Activated CD4-positive, alpha-beta T cell treated with anti-CD3 and anti-CD28 coated beads for 36 hours (primary cell): Measurements from ENCODE around the gene COTL1. TPM values are rescaled to one million over a fixed set of nuclear protein-coding genes. Genes with fewer than 3 reads are reported as not detected.
"Not testable (repeated sequence)": the region's sequence is repeated elsewhere in the genome, so short reads cannot be mapped to it uniquely, and the experiment has no call there.

Experiments used
- ATAC-seq: fragments of 200-7000 bp; cut with Tn5 transposase; one replicate; pipeline ENCODE4 v1.10.0; 2021; ENCODE audit warnings: mild to moderate bottlenecking, moderate library complexity
- CTCF ChIA-PET: fragments of 350-600 bp; sonication (Branson Sonifier 250); formaldehyde crosslinking; loops from one replicate; lab custom pipeline; 2021; ENCODE audit warnings: antibody characterized with exemption; lab: Charles Lee
- POLR2A ChIA-PET: fragments of 350-600 bp; sonication (Branson Sonifier 250); formaldehyde crosslinking; loops from one replicate; lab custom pipeline; 2021; ENCODE audit warnings: antibody characterized with exemption, inconsistent platforms; lab: Charles Lee
- DNase-seq: peaks from one replicate; pipeline ENCODE4 v3.0.0-alpha.2; 2020
- H3K27ac Mint-ChIP-seq: one replicate; pipeline ENCODE4 v1.8.0; 2021; ENCODE audit warnings: mixed read lengths
- H3K27me3 Mint-ChIP-seq: one replicate; pipeline ENCODE4 v1.8.0; 2021; ENCODE audit warnings: mixed read lengths
- H3K36me3 Mint-ChIP-seq: one replicate; pipeline ENCODE4 v1.8.0; 2021; ENCODE audit warnings: low read depth, mixed read lengths
- H3K4me1 Mint-ChIP-seq: one replicate; pipeline ENCODE4 v1.8.0; 2021; ENCODE audit warnings: mixed read lengths
- H3K4me3 Mint-ChIP-seq: one replicate; pipeline ENCODE4 v1.8.0; 2021; ENCODE audit warnings: mild to moderate bottlenecking, moderate library complexity, mixed read lengths
- H3K9me3 Mint-ChIP-seq: one replicate; pipeline ENCODE4 v1.8.0; 2021; ENCODE audit warnings: low read depth, mixed read lengths
- intact Hi-C, 2 experiments: fragments of 100-400 bp; cut with DNase I in 1 of 2; cut with micrococcal nuclease in 1 of 2; formaldehyde crosslinking; loops; one replicate each; pipeline versions ENCODE4 v1.14.2 to v1.15.1; 2022 to 2024; cut with DNase I, micrococcal nuclease
- total RNA-seq, 2 experiments: library from RNA; stranded (reverse); gene quantifications; one replicate each; pipeline ENCODE4 v1.2.3, GENCODE V29; 2021

Gene COTL1
- total RNA-seq, 2 experiments from 2014 or later = 353 to 384 TPM

DNA sequence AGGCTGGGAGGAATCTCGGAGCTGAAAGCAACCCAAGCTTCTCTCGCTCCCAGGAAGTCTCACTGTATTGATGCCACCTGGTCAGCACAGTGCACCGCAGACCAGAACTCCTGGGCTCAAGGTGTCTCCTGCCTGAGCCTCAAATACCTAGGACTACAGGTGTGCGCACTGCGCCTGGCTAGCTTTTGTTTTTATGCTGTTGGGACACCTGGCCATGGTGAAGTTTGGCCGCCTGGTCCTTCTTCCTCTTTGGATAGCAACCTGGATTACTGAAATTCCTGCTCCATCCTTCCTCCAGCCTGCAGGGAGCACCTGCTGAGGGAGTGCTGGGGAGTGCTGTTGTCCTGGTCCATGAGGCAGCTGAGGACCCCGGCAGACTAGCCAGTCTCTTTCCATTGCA, 56.6 kb downstream of the COTL1 start:
- no peak for ATAC-seq
- intact Hi-C loops = no loop called here
- no peaks in the 10 kb centered on the region for H3K27me3 Mint-ChIP-seq
- H3K27ac Mint-ChIP-seq = no peak overlapping the region
- H3K36me3 Mint-ChIP-seq = peaks cover 20% of the 10 kb centered on the region
- CTCF ChIA-PET = interaction anchor here (0.8 kb wide), 1 partner anchor 24 kb away, joined by 3 read pairs; no protein-coding TSS in a partner anchor
- no peaks in the 10 kb centered on the region for H3K4me1 Mint-ChIP-seq
- no peaks in the 10 kb centered on the region for H3K9me3 Mint-ChIP-seq
- no peak overlapping the region for H3K4me3 Mint-ChIP-seq
- POLR2A ChIA-PET = no interaction called here
- DNase-seq = no peak

DNA sequence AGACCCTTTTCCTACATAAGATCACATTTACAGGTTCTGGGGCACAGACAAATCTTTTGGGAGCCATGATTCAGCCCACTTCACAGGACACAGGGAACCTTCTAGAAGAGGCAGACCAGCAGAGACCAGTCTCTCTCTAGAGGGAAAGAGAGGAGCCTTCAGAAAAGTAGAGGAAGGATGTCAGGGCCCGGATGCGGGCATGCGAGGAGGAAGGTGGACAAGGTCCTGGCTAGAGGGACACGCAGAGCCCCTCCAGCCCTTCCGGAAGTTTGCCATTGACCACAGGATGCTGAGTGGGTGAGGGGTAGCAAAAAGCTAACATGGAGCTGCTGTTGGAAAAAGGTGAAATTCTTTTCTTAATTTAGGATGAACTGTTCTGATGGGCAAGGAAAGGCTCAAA, 57.6 kb downstream of the COTL1 start:
- ChIA-PET POLR2A (no interaction called here), CTCF (no interaction called here)
- intact Hi-C loops = no loop called here
- Mint-ChIP-seq H3K36me3 (peaks cover 10% of the 10 kb centered on the region), H3K27me3 (no peaks in the 10 kb centered on the region), H3K4me1 (peaks cover 3% of the 10 kb centered on the region), H3K27ac (peak overlapping the region; percentile 24), H3K4me3 (no peak overlapping the region), H3K9me3 (no peaks in the 10 kb centered on the region)
- DNase-seq = no peak
- no peak for ATAC-seq

DNA sequence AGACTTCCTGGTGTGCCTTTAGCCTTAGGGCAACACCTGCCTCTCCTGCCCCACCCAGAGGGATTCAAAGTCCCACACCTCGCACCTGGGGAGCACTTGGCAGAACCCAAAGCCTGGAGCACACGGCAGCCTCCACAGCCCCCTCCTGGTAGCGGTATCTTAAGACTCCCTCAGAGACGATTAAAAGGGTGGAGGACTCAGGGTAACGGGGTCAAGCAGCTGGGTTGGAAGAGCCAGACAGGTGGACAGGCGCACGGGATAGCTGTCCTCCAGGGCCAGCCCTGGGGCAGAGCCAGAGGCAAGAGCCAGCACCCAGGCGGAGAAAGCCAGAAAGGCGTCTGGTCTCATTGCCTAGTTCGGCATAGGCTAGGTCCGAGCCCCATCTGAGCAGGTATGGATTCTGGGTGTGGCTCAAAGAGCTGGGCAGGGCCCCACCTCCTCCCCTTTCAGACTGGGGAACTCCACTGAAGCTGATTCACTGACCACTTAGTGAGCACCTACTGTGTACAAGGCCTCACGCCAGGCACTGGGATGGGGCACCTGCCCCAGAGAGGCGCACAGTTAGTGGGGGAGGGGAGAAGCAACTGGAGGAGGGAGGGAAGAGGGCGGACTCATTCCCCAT, 58.5 kb downstream of the COTL1 start:
- no peak for DNase-seq
- CTCF ChIA-PET = interaction anchor here (0.5 to 1.4 kb wide), 2 partner anchors 20 to 70 kb away, joined by 3 to 4 read pairs; no protein-coding TSS in a partner anchor
- H3K4me3 Mint-ChIP-seq = no peak overlapping the region
- H3K27me3 Mint-ChIP-seq = no peaks in the 10 kb centered on the region
- no peak for ATAC-seq
- POLR2A ChIA-PET = no interaction called here
- peaks cover 8% of the 10 kb centered on the region for H3K36me3 Mint-ChIP-seq
- peaks cover 3% of the 10 kb centered on the region for H3K4me1 Mint-ChIP-seq
- intact Hi-C loops = no loop called here
- H3K9me3 Mint-ChIP-seq = no peaks in the 10 kb centered on the region
- no peak overlapping the region for H3K27ac Mint-ChIP-seq

DNA sequence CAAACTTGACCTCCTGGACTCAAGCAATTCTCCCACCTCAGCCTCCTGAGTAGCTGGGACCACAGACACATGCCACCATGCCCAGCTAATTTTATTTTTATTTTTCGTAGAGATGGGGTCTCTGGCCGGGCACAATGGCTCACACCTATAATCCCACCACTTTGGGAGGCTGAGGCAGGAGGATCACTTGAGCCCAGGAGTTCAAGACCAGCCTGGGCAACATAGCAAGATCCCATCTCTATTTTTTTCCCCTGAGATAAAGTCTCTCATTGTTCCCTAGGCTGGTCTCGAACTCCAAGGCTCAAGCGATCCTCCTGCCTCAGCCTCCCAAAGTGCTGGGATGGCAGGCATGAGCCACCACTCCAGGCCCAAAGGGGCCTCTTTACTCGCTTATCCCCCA, 59.0 kb downstream of the COTL1 start:
- H3K36me3 Mint-ChIP-seq, ATAC-seq, H3K4me3 Mint-ChIP-seq, H3K27ac Mint-ChIP-seq, DNase-seq, H3K27me3 Mint-ChIP-seq, H3K9me3 Mint-ChIP-seq, H3K4me1 Mint-ChIP-seq, POLR2A ChIA-PET, intact Hi-C loops: not testable (repeated sequence)
- CTCF ChIA-PET = interaction anchor here (1.4 kb wide), 1 partner anchor 71 kb away, joined by 4 read pairs; no protein-coding TSS in a partner anchor

DNA sequence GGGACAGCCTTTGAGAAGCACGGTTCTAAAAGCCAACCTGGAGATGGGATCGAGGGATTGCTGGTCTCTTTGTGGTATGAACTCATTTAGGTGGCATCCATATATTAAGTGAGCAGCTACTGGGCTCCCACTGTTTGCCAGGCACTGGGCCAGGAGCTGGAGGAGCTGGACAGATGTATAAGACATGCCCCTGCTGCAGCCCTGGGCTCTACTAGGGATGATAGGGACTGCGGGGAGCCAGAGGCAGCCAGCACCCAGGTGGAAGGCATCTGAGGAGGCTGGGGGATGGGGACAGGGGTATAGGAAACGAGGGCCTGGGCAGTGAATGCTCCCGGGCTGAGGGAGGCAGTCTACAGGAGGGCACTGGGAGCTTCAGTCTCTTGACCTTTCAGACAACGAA, 60.4 kb downstream of the COTL1 start:
- DNase-seq (no peak), ATAC-seq (no peak)
- Mint-ChIP-seq H3K9me3 (no peaks in the 10 kb centered on the region), H3K4me1 (peaks cover 3% of the 10 kb centered on the region), H3K27ac (no peak overlapping the region), H3K36me3 (no peaks in the 10 kb centered on the region), H3K4me3 (no peak overlapping the region), H3K27me3 (no peaks in the 10 kb centered on the region)
- ChIA-PET CTCF (interaction anchor here (1.2 kb wide), 1 partner anchor 12 kb away, joined by 4 read pairs; no protein-coding TSS in a partner anchor), POLR2A (no interaction called here)
- intact Hi-C loops = no loop called here

DNA sequence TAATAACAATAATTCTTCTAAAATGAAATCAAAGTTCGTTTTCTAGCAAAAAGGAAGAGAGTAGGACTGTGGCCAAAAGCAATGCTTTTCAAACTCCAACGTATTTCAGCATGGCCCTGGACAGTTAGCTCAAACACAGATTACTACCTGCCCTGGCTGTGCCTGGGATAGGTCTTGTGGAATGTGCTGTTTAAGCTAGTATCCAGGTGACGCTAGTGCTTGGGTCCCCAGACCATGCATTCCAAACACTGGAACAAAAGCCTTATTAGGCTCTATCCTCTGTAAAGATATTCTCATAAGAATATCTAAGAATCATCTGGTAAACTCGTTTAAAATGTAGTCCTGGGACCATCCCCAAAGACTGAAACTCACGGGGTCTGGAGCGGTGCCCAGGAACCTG, 60.8 kb downstream of the COTL1 start:
- CTCF ChIA-PET = interaction anchor here (1.2 kb wide), 1 partner anchor 12 kb away, joined by 4 read pairs; no protein-coding TSS in a partner anchor
- H3K27me3 Mint-ChIP-seq = no peaks in the 10 kb centered on the region
- intact Hi-C loops = no loop called here
- DNase-seq (no peak), ATAC-seq (no peak)
- H3K36me3 Mint-ChIP-seq = no peaks in the 10 kb centered on the region
- H3K9me3 Mint-ChIP-seq = no peaks in the 10 kb centered on the region
- no peak overlapping the region for H3K4me3 Mint-ChIP-seq
- POLR2A ChIA-PET = no interaction called here
- no peak overlapping the region for H3K27ac Mint-ChIP-seq
- H3K4me1 Mint-ChIP-seq = peaks cover 3% of the 10 kb centered on the region

DNA sequence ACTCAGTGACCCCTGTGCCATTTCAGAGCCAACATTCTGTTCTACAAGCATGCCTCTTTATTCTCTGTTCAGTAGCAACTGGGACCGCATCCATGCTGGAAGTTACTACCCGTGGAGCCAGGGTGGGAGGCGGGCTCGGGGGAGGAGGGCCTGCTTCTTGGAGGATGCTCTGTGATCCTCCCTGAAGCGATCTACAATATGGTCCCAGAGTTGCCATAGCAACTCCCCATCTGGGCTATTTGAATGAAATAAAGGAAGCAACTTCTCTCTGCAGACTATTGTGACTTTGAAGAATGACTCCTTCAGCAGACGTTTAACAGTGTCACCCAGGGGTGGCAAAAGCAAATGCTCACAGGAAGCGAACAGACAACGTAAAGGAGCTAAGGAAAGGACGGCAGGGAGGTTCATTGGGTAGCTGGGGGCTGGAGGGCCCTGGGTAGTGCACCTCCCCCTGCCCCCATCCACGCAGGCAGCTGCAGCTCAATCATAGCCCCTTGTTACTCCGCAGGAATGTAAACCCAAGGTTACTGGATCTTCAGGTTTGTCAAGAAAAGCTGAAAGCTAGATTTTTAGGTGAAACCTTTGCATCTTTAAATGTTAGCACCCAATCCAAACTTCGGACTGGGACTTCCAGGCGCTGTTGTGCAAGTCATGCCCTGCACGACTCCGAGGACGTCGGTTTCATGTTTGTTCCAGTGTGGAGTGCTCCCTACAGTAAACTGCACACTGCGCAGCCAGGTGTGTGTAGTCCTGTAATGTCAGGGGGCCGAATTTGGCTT, 62.3 kb downstream of the COTL1 start:
- no peaks in the 10 kb centered on the region for H3K36me3 Mint-ChIP-seq
- POLR2A ChIA-PET = no interaction called here
- H3K4me3 Mint-ChIP-seq = no peak overlapping the region
- intact Hi-C loops = no loop called here
- no peak for DNase-seq
- no peak overlapping the region for H3K27ac Mint-ChIP-seq
- H3K27me3 Mint-ChIP-seq = no peaks in the 10 kb centered on the region
- H3K4me1 Mint-ChIP-seq = peaks cover 3% of the 10 kb centered on the region
- H3K9me3 Mint-ChIP-seq = no peaks in the 10 kb centered on the region
- no peak for ATAC-seq
- CTCF ChIA-PET = interaction anchor here (0.6 kb wide), 1 partner anchor 117 kb away, joined by 7 read pairs; no protein-coding TSS in a partner anchor

DNA sequence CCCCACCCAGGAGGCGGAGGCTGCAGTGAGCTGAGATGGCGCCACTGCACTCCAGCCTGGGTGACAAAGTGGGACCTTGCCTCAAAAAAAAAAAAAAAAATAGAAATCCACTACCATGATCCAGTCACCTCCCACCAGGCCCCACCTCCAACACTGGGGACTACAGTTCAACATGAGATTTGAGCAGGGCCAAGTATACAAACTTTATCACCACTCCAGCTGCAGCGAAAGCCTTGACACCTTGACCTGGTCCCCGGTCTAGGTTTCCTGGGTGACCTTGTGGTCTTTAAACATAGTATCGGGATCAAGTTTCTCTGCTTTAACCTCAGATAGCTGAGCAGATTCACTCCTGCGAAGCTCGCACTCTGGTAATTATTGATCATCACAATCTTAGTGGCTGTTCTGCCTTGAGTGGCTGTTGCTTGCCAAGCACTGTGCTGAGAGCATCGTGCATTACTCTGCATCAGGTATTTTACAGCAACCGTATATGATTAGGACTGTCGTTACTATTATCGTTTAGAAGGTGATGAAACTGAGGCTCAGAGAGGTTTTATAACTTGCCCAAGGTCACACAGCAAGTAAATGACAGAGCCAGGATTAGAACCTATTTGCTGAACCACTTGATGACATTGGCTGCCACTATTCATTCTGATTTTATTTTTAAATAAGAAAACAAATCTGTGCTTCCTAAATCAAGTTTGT, 63.1 kb downstream of the COTL1 start:
- Mint-ChIP-seq H3K27me3 (no peaks in the 10 kb centered on the region), H3K4me3 (no peak overlapping the region), H3K36me3 (no peaks in the 10 kb centered on the region), H3K4me1 (peaks cover 7% of the 10 kb centered on the region), H3K9me3 (no peaks in the 10 kb centered on the region), H3K27ac (no peak overlapping the region)
- CTCF ChIA-PET = interaction anchor here (0.6 to 1.4 kb wide), 2 partner anchors 15 to 118 kb away, joined by 3 to 7 read pairs; no protein-coding TSS in a partner anchor
- DNase-seq = no peak
- ATAC-seq = no peak
- intact Hi-C loops = no loop called here
- POLR2A ChIA-PET = no interaction called here

DNA sequence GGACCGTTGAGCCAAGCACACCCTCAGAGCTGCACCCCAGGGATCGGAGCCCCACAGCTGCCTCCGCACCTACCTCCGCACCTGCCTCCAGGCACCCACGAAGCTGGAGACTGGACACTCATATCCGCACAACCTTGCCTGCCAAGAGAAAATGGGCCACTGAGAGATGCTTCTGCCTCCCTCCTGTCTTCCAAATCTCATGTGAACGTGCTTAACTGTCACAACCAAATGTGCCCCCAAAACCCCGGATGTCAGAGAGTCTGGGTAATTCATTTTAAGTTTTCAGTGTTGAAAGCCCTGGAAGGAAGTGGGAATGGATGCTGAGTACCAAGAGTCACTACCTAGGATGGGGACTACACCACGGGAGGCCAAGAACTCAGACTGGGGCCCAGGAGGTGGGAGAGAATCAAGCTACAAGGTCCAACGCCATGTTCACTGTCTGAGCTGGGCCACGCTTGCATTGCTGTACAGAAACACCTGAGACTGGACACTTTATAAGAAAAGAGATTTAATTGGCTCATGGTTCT, 63.9 kb downstream of the COTL1 start:
- intact Hi-C loops = no loop called here

DNA sequence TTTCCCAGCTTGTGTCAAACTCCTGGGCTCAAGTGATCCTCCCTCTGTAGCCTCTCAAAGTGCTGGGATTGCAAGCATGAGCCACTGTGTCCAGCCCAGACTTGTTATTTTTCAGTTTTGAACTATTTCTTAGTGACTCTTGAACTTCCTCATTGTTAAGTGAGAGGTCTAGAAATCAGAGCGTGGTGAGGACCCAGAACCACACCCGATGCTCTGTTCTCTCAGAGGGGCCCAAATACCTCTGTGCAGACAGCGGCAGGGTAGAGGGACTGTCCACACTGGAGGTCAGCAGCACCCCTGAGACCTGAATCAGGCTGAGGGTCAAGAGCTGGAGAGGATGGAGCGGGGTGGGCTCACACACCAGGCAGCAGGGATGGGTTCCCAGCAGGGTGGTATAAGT, 65.7 kb downstream of the COTL1 start:
- ChIA-PET CTCF (interaction anchor here (1.0 to 1.2 kb wide), 2 partner anchors 15 to 41 kb away, joined by 3 to 4 read pairs; no protein-coding TSS in a partner anchor), POLR2A (no interaction called here)
- H3K36me3 Mint-ChIP-seq = no peaks in the 10 kb centered on the region
- no peak for ATAC-seq
- intact Hi-C loops = no loop called here
- peaks cover 20% of the 10 kb centered on the region for H3K4me1 Mint-ChIP-seq
- no peak for DNase-seq
- no peak overlapping the region for H3K27ac Mint-ChIP-seq
- no peak overlapping the region for H3K4me3 Mint-ChIP-seq
- no peaks in the 10 kb centered on the region for H3K27me3 Mint-ChIP-seq
- H3K9me3 Mint-ChIP-seq = no peaks in the 10 kb centered on the region

More for the DNA sequence above, 63.9 kb downstream of the COTL1 start:
- Mint-ChIP-seq H3K9me3 (no peaks in the 10 kb centered on the region), H3K27ac (no peak overlapping the region), H3K36me3 (no peaks in the 10 kb centered on the region), H3K4me1 (peaks cover 14% of the 10 kb centered on the region), H3K4me3 (no peak overlapping the region), H3K27me3 (no peaks in the 10 kb centered on the region)
- CTCF ChIA-PET = interaction anchor here (0.8 to 1.4 kb wide), 2 partner anchors 14 to 43 kb away, joined by 3 read pairs; no protein-coding TSS in a partner anchor
- ATAC-seq = no peak
- no peak for DNase-seq
- POLR2A ChIA-PET = no interaction called here

DNA sequence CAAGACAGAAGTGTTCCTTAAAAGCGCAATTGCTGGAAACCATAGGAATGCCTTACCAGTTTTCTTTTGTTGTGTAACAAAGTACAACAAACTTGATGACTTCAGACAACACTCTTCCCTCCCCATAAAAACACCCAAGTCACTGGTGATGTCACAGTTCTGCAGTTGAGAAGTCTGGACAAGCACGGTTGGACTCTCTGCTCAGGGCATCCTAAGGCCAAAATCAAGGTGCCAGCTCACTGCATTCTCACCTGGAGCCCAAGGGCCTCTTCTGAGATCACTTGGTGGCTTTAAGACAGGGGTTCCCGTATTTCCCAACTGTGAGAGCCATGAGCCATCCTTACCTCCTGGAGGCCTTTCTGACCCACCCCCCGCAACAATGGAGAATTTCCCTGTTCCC, 67.8 kb downstream of the COTL1 start:
- H3K9me3 Mint-ChIP-seq = no peaks in the 10 kb centered on the region
- ATAC-seq (no peak), DNase-seq (no peak)
- CTCF ChIA-PET = interaction anchor here (0.7 to 1.0 kb wide), 2 partner anchors 44 to 754 kb away, joined by 3 to 4 read pairs; no protein-coding TSS in a partner anchor
- intact Hi-C loops = no loop called here
- H3K27me3 Mint-ChIP-seq = peaks cover 1% of the 10 kb centered on the region
- POLR2A ChIA-PET = no interaction called here
- no peak overlapping the region for H3K4me3 Mint-ChIP-seq
- no peaks in the 10 kb centered on the region for H3K36me3 Mint-ChIP-seq
- peaks cover 21% of the 10 kb centered on the region for H3K4me1 Mint-ChIP-seq
- H3K27ac Mint-ChIP-seq = peak overlapping the region; percentile 37
